ENCODE measurements around the gene GPRIN2.
"Not testable (repeated sequence)": the region's sequence is repeated elsewhere in the genome, so short reads cannot be mapped to it uniquely, and the experiment has no call there.

GPRIN2 gene

DNA sequence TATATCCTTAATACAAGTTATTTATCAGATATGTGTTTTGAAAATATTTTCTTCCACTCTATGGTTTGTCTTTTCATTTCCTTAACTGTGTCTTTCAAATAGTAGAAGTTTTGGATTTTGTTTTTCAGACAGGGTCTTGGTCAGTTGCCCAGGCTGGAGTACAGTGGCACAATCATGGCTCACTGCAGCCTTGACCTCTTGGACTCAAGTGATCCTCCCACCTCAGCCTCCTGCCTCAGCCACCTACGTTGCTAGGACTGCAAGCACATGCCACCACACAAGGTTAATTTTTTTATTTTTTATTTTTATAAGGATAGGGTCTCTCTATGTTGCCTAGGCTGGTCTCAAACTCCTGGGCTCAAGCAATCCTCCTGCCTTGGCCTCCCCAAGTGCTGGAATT is 24.2 kb downstream of the GPRIN2 start:
- DNase-seq: not testable (repeated sequence)

DNA sequence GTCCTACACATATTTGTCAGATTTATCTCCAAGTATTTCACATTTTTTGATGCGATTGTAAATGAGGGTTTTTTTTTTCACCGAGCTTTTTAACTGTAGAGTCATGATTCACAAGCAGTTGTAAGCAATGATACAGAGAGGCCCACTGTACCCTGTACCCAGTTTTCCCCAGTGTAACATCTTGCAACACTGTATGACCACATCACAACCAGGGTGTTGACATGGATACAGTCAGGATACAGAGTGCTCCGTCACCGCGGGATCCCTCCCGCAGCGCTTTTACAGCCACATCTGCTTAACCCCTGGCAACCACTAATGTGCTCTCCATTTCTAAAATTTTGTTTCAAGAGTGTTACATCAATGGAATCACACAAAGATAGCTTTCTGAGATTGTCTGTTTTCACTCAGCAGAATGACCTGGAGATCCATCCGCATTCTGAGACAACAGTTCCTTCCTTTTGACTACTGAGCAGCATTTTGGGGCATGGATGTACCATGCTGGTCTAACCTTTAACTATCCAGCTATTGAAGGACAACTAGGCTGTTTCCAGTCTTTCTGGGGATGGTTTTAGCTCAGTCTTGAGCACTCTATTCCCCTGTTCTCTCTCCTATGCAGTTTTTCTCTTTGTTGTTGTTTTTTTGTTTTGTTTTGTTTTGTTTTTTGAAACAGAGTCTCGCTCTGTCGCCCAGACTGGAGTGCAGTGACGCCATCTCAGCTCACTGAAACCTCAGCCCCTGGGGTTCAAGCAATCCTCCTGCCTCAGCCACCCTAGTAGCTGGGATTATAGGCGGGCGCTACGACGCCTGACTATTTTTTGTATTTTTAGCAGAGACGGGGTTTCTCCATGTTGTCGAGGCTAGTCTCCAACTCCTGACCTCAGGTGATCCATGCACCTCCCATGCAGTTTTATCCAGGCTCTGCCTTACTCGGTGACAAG is 25.9 kb downstream of the GPRIN2 start:
- no peak for DNase-seq

- DNase-seq: not testable (repeated sequence)
Measured at GRCh38 chr10:46529742-46530141, 26.7 kb downstream of the GPRIN2 start.

DNA sequence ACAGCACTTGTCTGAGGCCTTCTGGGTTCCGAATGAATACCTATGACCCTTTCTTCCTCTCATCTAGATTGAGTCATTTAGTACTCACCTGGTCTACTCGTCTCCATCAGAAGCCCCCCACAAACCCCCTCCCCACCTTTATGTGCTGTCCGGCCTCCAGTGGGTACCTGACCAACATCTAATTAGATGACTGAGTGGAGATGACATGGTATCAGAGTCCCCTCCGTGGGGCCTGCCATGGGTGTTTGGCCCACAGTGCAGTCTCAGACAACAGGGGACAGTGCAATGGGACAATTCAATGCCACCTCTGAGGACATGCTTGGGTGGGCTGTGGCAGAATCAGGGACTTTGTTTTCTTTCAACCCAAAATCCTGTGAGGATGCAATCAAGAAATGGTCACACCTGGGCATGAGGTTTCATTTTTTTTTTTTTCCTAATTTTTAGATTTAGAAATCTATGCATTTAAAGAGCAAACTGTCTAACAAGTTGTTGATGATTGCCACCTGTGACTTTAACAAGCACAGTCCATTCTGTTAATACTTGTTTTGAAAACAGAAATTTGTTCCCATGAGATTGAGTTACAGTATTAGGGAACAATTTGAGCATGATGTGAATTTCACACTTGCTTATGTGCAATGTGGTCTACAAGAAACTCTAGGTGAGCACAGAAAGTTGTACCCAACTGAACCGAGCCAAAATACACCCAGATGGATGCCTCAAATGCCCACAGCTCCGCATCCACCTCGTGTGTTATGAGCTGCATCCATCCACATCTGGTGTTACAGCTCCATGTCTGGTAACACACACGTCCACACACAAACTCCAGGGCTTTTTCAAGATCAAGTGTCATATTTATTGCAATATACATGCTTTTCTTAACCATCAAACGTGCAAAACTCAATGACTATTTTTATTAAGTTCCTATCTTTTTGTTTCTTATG is 27.5 kb downstream of the GPRIN2 start:
- DNase-seq: no peak

DNA sequence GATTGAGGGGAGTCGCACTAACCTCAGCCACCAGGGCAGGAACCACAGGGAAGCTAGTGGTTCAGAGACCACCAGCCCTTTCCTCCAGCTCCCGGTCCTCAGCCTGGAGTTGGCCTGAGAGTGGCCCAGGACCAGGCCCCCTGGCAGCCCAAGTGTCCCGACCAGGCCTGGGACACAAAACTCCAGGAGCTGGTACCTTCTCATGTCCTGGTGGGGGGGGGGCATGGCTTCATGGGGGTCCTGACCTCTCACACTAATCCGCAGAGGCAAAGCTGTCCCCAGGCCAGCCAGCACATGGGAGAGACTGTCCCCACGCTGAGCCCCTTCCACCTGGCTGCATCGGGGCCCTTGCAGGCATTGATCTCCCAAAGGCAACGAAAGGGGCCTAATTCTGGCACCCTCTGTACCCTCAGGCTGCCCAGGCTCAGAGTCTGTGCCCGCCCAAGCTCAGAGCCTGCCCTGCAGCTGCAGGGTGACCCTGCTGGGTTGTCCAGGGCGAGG is 28.2 kb downstream of the GPRIN2 start:
- no peak for DNase-seq

DNA sequence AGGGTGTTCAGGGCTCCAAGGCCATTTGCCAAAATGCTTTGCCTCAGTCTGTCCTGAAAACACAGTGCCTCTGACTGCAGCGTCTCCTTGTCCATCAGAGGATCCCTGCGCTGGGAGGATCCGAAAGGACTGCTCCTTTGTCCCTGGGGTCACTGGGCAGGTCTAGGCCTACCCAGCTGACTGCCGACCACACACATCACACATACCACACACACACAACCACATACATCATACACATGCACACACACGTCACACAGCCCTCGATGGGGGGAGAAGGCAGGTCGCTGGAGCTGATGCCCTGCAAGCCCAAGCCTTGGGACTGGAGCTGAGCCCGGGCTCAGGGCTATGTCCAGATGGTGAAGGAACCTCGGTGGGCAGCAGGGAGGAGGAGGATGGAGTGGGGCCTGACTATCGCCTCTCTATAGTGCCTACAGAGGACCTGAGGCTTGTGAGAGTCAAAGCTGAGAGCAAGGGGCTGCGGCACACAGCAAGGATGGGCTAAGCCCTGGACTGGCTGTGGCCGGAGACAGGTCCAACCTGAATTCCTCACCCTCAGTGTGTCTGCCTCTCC is 29.1 kb downstream of the GPRIN2 start:
- DNase-seq: no peak

- DNase-seq: no peak
Measured at GRCh38 chr10:46526682-46527038, 29.8 kb downstream of the GPRIN2 start.

GRCh38 chr10:46525824-46526681 is 30.4 kb downstream of the GPRIN2 start:
- DNase-seq: no peak

GRCh38 chr10:46525177-46525823 is 31.2 kb downstream of the GPRIN2 start:
- DNase-seq: no peak

GRCh38 chr10:46524472-46525176 is 31.8 kb downstream of the GPRIN2 start:
- no peak for DNase-seq

- DNase-seq: no peak
Measured at GRCh38 chr10:46523962-46524471, 32.4 kb downstream of the GPRIN2 start.

DNA sequence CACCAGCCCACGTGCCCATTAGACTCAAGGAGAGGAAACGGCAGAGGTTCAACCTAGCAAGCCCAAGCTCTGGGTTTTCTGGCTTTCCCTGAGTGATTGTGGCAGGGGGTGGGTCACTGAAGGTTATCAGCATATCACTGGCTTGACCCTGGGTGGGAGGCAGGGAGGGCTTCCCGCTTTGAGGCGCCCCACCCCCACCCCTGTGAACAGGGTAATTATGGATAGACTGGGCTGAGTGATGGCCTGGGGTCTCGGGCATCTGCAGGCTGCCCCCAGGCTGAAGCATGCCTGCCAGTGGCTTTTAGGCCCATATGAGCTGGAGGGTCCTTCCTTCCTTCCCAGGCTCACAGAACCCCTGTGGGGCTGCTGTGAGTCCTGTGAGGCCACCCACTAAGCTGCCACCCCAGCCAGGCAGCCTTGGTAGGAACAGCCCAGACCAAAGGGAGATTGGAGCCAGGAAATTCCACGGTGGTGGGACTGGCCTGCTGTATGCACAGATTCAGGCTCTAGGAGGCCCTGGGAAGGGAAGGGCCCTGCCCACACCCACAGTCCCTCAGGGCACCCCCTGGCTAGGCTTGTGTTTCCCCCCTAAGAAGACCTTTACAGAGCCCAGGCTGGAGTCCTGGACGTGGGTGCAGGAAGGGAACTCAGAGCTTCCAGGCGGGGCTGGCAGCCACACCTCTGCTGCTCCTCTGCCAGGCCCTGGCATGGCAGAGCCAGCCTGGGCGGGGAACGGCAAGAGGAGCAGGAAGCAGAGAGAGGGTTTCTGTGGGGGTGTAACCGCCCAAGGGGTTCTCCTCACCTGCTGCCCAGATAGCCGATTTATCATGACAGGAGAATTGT is 33.1 kb downstream of the GPRIN2 start:
- no peak for DNase-seq

DNA sequence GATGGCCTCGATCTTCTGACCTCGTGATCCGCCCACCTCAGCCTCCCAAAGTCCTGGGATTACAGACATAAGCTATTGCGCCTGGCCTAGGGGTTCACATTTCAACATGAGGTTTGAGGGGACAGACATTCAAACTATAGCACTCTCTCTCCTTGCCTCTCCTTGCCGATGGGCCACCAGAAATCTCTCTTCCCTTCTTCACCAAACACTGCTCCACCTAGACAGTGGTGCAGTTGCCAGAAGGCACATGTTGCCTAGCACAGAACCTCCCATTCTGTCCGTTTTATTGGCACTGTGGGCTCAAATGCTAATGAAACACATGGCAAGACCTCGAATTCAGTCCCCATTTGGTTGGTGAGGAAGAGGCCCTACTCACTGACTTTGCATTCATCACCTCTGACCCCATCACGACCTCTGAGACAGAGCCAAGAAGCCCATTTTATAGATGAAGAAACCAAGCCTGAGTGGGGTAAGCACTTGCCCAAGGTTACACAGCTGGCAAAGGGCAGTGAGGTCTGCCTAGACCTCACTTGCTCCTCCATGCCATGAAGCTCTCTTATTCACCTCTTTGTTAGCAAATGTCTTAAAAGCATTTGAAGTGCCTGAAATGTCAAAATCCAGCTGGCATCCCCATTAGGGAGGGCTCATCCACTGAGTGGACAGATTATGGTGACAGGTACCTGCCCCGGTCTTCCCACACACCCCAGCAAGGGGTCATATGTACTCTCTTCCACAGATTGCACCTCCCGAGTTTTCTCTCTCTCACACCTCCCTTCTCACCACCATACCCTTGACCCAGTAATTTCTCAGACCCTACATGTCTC is 34.0 kb downstream of the GPRIN2 start:
- no peak for DNase-seq

GRCh38 chr10:46520941-46521340 is 35.5 kb downstream of the GPRIN2 start:
- DNase-seq: no peak

- DNase-seq: no peak
Measured at GRCh38 chr10:46520381-46520780, 36.1 kb downstream of the GPRIN2 start.

DNA sequence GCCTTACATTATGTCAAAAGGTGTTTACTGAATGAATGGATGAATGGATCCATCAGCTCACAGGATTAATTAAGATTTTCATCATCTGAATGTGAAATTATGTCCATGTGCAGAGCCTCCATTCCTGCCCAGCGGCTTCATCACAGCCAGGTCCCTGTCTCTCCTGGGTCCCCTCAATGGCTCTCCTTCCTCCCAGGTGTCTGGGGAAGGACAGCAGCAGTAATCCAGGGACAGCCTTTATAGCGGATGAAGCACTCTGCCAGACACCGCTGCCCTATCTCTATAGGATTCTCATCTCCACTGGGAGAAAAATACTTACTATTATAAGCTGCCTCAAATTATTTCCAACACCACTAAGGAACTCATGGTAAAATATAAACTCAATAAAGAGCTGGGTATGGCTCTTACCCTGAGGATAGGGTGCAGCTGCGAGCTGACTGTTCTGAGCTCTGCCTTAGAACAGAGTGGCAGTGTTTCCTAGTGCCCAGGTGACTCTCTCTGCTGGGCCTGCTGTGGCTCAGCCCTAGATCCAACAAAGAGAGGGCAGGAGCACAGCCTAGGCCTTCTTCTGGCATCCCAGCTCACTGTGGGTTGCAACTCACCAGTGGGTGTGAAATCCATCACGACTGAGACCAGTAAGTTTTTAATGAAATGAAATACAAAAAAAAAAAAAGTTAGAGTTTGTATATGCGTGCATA is 38.3 kb downstream of the GPRIN2 start:
- DNase-seq: no peak

DNA sequence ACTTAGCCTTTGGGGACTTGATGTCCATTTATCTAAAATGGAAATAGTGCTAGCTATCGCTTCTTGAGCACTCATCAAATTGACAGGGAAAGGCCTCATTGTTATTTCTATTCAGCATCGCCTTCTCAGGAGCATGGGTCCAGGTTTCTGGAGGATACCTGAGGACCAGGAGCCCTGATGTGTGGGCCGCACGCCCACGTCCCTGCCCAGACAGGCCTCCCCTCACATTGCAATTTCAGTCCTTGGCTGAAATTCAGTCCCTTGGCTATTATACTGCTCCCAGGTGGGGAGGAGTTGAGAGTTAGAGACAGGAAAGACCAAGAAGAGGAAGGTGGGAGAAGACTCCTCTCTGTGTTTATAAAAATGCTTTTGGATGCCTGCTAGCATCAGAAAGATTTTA is 38.9 kb downstream of the GPRIN2 start:
- DNase-seq: no peak

All from NCI-H510A (cell line).